Activated T-helper 9 cell treated with anti-CD3 and anti-CD28 coated beads, Interleukin-2, amount 50 U/mL, for 16 hours (primary cell): Measurements from ENCODE around the gene CFAP221.

Source experiments
- DNase-seq: peaks from one replicate; pipeline ENCODE4 v3.0.0-alpha.2; 2020; ENCODE audit warnings: low read depth

CFAP221 gene

DNA sequence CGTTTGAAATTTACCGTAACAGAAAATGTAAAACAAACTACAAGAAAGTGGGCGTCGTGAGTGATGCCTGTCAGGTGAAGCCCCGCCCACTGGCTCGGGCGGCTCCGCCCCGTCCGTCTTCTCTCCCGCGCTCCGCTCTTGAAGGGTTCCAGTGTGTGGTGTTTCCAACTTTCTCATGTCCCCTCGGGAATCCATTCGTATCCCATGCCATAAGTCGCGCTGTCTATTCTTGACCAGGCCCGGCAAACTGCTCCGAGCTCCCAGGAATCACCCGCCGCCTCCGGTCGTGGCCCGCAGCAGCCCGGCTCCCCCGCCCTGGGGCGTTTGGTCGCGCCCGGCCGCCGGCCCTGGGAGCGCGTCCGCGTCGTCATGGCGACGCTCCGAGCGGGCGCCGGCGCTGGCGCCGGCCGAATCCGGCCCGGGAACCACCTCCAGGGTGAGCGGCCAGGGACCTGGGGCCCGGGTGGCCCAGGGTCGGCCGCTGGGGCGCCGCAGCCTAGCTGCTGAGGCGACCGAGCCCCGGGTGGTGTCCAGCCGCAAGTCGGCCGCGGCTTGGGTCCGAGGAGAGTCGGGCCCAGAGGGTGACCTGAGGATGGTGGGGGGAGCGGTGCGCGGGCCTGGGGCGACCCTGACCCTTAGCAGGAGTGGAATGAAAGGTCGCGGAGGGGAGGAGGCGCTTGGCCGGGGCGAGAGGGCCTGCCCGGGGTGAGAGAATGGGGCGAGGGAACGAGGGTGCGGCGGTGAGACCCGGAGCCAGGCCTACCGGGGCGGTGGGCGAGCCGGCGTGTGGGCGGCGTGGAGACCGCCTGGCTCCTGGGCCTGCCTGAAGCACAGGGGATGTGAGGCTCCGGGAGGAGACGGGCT lies at the start of gene CFAP221:
Gene CFAP221 (plus strand): TSS at position 375 of the 864 bp plus-strand sequence. CDS start 1,683 bp downstream, outside the sequence.
- DNase-seq: peak; percentile 7

DNA sequence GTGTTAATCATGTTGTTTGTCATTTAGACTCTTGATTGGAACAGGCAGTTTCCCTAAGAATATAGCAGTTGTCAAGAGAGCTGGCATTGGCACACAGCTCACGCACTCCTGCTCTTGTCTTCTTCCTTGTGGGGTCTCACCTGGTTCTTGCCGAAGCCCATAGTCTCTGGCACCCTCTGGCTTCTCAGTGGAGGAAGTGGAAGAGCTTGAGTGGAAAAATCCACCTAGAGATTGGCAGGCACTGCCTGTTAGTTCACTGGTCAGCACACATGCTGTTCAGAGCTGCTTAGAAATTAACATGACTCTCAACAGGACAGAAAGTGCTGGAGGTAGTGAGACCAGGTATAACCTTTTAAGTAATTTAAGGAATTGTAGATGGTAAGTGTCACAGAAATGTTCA lies 48.3 kb upstream of the CFAP221 start:
- no peak for DNase-seq

DNA sequence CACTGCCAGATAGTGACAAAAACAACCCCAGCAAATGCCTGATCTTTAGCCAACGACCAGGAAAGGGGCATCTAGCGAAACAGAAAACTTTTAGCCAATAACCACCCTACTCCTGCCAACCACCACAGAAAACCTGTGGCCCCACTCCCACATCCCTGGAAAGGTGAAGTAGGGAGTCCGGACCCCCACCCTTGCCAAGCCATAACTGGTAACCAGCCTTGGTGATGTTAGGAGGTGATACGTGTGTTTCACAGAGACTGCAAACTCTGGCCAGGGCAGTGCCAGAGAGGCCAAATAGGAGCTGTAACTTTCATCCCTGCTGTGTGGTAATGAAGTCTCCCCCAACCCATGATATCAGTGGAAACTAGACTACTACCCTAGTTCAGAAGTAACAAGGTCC lies 47.6 kb upstream of the CFAP221 start:
- DNase-seq: no peak

DNA sequence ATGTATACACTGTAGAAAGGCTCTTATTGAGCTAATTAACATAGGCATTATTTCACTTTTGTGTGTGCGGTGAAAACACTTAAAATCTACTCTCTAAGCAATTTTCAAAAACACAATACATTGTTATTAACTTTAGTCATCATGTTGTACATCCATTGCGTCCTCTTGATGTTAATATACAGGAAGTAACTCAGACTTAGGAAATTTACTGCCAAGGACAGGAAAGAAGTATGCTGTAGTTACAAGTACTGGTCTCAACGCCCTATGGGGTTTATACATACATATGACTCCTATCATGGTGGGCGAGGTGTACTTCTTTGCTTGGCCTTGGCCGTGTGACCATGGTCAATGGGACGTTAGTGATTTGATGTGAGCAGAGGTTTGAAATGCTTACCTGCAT lies 35.5 kb upstream of the CFAP221 start:
- no peak for DNase-seq

DNA sequence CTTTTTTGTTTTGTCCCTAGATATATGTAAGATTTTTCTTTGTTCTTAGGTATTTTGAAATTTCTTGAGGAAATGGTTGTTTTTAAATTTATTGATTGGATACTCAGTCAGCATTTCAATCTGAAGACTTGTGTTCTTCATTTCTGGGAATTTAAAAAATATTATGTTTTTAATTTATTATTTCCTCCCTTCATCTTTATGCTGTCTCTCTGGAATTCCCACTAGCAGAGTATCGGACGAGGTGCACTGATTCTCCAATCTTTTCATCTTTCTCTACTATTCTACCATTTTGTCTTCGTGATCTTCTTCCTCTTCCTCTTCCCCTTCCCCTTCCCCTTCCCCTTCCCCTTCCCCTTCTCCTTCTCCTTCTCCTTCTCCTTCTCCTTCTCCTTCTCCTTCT lies 32.3 kb upstream of the CFAP221 start:
- no peak for DNase-seq

DNA sequence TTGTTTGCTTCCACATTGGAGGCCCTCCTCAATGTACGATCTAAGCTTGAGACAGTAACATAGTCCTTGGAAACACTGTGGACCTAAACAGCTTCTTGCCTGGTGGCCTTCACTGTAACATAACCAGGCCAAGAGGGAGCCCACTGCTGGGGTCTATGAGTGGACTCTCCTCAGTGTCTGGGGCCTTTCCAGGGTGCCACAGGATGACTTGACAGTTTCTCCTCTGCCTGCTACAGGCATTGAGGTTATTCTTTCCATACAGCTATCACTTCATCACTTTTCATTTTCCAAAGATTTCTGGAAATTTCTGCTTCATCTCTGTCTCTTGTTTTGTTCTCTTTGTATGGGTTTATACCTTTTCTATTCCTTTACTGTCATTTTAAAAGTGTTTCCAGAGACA lies 31.3 kb upstream of the CFAP221 start:
- no peak for DNase-seq

DNA sequence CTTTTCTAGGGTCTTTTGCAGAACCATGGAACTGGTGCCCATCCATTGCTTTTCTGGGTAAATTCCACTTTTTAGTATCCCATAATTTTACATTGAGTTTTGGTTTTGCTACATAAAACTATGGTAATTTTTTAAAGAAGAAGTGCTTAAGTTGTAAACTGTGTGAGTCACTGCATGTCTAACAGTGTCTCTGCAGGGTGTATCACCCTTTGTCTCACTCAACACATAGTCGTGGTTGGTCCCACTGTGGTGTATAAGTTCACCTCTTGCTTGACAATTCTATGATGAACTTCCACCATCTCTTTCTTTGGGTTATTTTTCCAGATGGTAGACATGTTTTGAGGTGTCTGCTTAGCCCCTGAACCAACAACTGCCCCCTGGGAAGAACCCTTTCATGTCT lies 30.4 kb upstream of the CFAP221 start:
- DNase-seq: no peak

DNA sequence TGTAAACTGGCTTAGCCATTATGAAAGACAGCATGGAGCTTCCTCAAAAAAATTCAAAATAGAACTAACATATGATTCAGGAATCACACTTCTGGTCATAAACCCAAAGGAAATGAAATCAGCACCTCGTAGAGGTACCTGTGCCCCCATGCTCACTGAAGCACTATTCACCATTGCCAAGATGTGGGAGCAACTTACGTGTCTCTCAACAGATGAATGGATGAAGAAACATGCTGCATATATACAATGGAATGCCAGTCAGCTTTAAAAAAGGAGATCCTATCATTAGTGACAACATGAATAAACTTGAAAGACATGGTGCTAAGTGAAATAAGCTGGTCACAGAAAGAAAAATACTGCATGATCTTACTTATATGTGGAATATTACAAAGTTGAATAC lies 28.1 kb upstream of the CFAP221 start:
- DNase-seq: no peak

DNA sequence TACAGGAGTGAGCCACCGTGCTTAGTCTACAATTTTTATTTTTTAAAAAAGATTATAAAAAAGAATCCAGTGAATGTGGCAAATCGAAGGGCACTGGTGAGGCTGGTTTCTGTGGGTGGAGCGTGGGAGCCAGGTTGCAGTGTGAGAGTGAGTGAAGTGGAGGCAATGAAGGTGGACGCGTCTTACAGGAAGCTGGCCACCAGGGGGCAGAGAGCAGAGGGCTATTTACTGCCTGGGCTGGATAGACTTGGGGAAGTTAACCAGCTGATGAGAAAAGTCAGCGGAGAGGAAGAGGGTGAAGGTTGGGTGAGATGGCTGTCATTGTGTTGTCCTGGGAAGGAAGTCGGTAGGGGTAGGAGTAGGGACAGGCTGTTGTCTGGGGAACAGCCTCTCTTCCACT lies 26.8 kb upstream of the CFAP221 start:
- DNase-seq: peak; percentile 3

DNA sequence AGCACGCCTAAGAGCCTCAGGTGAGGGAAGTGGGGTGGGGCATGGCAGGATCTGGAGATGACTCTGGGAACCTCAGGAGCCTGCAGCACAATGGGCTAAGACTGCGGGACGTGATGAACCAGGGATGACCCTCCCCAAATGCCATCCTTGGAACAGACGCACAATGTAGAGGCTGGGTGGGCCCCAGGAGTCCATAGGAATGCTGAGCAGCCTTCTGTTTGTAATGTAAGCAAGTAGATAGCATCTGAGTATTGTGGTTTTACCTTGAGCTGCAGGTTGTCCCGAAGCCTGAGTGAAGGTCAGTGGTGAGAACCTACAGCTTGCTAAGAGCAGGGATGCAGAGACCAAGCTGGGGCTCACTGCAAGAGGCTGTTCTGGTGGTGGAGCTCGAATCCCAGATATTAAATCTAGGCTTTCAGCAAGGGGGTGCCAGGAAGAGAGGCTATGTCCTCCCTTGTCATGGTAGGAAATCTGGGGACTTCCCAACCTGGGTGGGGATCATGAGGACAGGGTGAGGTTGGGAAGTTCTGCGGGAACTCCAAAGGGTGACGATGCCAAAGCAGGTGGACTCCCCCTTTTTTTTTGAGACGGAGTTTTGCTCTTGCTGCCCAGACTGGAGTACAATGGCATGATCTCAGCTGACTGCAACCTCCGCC lies 25.7 kb upstream of the CFAP221 start:
- no peak for DNase-seq

DNA sequence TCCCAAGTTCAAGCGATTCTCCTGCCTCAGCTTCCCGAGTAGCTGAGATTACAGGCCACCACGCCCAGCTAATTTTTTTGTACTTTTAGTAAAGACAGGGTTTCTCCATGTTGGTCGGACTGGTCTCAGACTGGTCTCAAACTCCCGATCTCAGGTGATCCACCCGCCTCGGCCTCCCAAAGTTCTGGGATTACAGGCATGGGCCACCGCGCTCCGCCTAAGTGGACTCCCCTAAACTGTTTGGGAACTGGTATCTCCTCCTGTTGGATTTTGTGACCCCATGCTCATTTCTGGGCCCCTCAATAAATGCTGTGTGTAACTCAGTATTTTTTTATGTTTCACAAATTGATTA lies 25.2 kb upstream of the CFAP221 start:
- DNase-seq: no peak

DNA sequence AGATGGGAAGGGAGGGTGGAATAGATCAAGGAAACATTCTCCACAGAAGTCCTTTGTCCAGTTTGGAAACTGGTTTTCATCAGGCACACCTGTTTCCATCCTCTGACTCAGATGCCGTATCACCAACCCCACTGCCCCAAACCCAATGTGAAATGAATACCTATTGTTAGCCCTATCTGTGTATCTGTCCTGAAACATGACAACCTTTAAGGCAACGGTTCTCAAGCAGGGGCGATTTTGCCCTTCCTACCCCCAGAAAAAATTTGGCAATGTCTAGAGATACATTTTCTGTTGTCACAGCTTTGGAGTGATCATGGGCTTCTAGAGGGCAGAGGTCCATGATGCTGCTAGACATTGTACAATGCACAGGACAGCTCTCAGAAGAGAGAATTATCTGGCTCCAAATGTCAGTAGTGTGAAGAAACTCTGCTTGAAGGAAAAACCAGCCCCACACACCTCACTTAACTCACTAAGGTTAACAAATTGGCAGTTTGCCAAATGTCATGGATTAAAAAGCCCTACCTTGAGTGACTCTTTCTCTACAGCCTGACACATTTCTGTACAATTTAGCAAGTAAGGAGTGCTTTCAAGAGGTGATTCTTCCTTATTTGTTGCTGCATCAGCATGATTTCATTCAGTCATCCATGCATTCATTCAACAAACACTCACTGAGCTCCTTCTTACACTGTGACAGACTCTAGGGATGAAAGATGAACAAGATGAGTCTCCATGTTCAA lies 23.4 kb upstream of the CFAP221 start:
- no peak for DNase-seq

DNA sequence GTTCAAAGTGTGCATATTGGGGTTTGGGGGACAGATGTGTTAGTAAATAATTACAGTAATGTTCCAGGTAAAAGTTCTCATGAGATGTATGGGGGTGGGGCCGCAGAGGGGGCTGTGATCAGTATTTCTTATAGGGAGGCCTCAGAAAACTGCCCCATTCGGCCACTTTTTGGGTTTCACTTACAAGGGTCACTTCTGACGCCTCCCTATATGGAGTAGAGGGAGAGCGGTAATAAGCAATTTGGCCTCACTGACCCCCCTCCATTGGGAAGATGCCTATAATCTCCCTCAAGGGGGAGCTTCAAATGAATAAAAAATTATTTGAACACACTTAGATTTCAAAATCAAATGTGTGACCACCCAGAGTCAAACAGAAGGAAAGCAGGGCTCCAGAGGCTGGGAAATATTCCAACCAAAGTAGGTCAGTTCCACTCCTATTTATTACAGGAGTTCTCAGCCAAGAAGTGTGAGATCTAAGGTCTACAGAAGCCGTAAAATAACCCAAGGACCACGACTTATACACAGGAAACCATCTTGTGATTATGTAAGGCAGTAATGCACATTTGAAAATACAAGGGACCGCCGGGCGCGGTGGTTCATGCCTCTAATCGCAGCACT lies 22.7 kb upstream of the CFAP221 start:
- no peak for DNase-seq

DNA sequence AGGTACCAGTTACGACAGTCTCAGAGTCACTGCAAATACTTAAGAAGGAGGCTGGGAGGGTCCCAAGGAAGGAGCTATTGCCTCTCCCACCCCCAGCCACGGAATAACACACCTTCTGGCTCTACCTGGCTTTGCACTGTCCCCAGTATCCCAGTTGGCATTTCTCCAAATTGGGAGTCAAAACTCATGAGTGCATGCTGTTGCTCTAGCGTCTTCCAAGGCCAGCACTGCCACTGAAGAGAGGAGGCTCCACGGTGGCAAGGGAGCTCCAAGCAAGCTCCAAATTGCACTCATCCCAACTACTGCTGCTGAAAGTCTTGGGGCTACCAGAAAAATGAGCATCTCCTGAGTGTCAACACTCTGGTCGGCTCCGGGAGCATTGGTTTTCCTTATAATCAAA lies 21.6 kb upstream of the CFAP221 start:
- no peak for DNase-seq

DNA sequence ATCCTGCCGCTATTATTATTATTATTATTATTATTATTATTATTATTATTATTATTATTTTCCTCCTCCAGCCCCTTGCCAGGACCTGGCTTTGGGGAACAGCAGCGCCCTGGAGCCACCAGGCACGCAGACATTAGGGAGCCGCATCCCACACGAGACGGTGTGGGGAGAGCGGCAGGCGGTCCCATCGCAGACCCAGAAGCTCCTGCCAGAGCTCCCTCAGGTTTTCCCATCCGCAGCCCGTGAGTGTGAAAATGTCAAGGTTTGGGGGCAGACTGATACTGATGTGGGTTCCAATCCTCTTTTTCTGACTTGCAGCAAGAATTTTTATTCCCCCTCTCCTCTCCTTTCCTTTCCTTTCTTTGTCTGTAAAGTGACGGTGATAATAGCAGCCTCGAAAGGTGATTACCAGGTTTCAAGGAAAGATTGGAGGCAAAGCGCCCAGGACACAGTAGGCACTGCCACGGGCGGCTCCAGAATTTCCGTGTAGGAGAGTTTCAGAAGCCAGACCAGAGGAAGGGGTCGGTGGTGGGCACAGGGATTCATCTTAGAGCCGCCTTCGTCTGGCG lies 20.8 kb upstream of the CFAP221 start:
- DNase-seq: no peak

DNA sequence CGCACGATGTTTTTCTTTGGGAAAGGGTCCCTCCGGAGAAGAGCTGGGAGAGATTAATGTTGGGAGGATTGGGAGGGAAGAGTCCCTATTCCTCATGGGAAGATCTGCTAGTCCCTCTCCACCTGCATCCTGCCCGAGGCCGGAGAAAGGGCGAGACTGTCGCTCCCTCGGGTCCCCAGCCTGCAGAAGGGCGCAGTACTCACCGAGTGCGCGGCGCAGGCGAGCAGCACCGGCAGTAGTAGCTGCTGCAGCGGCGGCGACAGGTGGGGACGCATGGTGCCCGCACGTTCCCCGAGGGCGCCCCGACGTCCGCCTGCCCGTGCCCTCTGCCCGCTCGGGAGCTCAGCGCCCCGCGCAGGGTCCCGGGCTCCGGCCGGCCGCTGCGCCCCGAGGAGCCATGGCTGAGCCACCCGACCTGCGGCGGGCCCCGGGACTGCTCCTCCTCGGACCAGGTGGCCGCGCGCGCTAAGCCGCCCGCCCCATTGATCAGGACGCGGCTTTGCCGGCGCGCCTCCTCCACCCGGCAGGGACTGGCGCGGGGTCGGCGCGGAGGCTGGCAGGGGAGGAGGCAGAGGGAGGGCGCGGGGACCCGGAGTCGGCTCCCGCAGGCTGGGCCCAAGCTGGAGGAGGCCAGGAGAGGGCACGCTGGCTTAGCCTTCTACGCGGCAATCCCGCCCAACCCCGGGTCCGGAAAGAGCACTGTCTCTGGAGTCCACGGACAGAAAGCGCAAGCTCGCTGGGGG lies 20.1 kb upstream of the CFAP221 start, which contains the start of gene SCTR:
Gene SCTR (minus strand): TSS at position 532 of the 743 bp plus-strand sequence. CDS start 257 bp downstream, at position 275.
- no peak for DNase-seq

DNA sequence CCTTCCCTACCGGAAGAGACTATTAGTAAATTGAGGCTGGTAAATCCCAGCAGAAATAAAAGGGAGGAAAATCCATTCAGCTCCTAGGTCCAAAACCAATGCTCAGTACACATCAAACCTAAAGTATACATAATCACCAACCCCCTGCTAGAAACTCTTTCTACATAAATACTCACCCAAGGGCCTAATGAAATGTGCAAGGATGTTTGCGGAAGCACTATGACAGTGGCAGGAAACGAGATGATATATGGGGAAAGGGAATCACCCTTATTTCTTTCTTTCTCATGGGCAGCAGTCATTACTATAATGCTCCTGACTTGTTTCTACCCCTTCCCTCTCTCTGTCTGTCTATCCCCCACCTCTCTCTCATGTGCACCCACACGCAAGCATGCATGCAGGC lies 18.6 kb upstream of the CFAP221 start:
- DNase-seq: no peak

DNA sequence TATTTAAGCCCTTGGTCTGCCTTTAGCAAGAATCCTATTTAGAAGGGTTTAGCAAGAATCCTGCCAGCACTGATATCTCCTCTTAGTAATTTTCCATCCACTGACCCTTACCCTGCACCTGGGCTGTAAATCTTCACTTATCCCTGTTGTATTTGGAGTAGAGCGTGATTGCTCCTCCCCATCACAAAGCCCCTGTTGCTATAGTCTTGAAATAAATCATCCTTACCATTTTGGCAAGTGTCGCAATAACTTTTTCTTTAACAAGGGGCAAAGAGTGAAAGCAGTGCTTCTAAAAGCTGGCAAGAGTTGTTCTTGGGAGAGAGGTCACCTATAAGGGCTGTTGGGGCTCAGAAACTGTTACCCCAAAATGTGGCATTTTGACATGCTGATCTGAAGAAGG lies 16.2 kb upstream of the CFAP221 start:
- DNase-seq: no peak

DNA sequence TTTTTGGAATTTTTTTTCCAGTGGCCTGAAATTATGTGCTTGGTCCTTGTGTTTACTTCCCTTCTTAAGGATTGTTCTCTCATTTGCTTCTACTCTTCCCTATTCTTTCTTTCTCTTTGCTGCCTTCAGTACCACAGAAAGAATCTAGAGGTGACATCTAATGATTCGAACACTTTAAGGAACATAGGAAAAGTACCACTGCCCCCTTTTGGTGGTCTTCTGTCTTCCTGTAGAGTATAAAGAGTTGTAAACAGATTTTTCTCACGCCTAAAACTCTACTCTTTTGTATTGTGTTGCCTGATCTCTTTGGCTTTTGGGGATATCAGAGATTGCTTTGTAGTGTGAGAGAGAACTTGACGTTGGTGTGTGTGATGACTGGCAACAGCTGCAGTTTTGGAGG lies 13.0 kb upstream of the CFAP221 start:
- DNase-seq: no peak

DNA sequence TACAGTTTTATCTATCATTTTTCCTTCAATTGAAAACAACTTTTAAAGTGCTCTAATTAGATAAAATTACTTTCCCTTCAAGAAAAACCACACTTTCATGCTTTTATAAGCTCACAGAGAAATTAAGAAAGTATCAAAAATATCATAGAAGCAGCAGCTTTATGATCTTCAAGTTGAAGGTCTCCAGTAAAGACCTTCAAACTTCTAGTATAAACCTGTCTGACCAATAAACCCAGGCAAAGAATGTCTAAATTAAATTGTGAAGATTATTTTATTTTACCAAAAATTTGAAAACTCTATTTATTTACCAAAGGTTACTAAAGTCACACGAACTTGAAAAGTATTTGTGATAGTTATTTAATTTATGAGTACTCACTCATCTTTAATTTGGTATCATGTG lies 10.7 kb upstream of the CFAP221 start:
- no peak for DNase-seq

DNA sequence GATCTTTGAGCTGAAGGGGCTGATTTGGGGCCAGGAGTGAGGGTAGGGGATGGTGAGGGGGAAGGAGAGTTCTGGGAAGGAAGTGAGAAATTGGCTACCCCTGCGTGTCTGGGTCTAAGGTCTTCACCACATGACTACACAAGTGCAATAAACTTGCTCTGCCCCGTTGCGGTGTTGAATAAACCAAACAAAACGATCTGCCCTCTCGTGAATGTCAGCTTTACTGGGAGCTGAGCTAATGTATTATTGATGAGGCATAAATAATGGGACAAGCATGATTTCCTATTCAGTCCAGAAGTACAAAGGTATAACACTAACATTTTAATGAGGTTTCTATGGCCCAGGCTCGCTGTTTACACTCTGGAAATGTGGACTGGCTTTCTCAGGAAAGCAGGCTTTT lies 8.0 kb upstream of the CFAP221 start:
- no peak for DNase-seq
